ENCODE measurements around the gene RTP1.
A peak's percentile ranks its signal among the peaks of the same experiment; 100 is the strongest.
"Not testable (repeated sequence)": the region's sequence is repeated elsewhere in the genome, so short reads cannot be mapped to it uniquely, and the experiment has no call there.

Gene RTP1, protein sequence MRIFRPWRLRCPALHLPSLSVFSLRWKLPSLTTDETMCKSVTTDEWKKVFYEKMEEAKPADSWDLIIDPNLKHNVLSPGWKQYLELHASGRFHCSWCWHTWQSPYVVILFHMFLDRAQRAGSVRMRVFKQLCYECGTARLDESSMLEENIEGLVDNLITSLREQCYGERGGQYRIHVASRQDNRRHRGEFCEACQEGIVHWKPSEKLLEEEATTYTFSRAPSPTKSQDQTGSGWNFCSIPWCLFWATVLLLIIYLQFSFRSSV

DNA sequence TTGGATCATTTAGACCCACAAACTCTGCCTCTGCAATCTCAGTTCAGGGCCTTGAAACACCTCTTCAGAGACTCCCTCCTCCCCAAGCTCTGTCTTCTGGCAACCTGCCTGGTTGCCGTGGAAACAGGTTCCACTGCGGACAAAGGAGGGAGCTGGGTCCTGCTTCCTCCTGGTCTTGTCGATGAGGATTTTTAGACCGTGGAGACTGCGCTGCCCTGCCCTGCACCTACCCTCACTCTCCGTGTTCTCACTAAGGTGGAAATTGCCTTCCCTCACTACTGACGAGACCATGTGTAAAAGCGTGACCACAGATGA, at the start of gene RTP1:
TSS of gene RTP1 (plus strand) at position 152 of the 315 bp plus-strand sequence. CDS start at position 182, 30 bp downstream.
- no peak for DNase-seq (ENCODE audit: low read depth in 2 of 2)

DNA sequence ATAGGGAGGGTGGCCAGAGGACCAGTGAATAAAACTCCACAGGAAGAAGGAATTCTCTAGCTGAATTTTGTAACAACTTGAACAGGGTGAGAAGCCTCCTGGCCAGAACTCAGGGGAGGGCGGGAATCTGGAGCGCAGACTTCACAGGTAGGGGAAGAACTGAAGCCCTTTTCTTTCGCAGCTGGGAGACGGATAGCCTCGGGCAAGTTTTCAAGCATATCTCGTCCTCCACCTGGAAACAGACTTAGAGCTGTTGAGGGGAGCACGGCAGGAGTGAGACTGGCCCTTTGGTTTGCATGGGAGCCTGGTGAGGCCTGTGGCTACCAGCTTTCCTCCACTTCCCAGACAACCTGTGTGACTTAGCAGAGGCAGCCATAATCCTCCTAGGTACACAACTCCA, 47.1 kb upstream of the RTP1 start:
- DNase-seq (ENCODE audit: low read depth in 2 of 2): no peak

DNA sequence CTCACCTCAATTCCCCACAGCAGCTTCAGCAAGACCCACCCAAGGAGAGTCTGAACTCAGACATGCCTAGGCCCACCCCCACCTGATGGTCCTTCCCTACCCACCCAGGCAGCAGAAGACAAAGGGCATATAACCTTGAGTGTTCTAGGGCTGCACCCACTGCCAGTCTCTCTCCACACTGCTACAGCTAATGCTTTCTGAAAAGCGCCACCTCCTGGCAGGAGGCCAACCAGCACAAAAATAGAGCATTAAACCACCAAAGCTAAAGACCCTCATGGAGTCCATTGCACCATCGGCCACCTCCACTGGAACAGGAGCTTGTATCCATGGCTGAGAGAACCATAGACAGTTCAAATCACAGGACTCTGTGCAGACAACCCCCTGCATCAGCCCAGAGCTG, 46.7 kb upstream of the RTP1 start:
- DNase-seq (ENCODE audit: low read depth in 2 of 2): peak; percentile 51 to 56

DNA sequence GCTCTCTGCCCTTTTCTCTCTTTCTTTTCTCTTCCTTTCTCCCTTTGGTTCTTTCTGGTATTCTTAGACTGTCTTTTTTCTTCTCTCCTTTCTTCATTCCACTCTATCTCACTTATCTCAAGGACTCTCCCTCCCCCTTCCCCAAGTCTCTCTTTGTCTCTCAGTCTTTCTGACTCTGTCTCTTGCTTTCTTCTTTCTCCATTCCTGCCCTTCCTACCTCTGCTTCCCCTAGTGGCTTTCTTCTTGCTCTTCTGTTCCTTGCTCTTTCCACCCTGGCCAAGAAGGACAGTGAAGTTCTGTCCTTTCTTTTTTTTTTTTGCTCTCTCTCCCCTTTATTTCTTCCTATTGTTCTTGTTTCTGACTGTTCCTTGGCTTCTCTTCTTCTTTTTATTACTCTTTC, 35.7 kb upstream of the RTP1 start:
- no peak for DNase-seq (ENCODE audit: low read depth in 2 of 2)

DNA sequence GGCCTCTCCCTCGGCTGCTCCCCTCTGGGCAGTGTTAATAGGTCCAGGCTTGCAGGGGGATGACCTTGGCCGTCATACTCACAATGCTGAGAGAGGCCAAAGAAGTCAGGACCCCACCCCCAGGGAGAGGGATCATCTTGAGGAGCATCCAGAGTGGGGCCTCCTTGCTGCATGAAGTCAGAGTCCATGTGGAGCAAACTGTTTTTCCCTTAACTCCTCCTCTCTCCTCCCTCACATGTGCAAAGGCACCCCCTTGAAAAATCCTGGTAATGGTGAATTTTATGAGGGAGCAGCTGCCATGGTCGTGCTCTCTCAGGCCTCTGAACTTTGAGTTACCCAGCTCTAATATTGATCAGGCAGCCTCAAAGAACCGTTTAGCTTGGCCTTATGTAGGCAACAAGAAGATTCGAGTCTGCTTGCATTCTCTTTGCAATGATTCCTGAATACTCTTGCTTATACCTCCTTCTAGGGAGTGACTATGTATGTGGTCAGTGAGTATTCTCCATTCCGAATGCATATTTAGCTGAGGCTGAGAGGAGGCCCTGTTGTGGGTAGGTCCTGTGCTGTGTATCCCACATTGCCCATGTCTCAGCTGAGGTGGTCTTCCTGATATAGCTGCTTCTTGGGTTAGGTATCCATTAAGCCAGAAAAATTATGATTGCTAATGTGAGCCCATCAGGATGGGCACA, 34.9 kb upstream of the RTP1 start:
- no peak for DNase-seq (ENCODE audit: low read depth in 2 of 2)

DNA sequence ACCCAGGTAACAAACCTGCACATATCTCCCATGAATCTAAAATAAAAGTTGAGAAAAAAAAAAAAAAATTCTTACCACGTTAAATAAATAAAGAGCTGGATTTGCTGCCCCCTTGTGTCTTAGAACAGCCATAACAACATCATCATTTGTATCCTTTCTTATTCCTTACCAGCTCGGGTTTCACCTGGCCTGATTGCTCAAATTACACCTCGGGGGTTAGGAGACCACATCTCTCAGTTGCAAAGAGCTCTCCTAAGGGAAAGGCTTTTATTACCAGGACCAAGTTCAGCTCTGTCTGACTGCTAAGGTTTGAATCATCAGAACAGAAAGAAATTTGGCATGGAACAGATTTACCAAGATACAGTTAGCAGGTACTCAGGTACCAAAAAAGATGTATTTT, 32.1 kb upstream of the RTP1 start:
- DNase-seq (ENCODE audit: low read depth in 2 of 2): peak in 1 of 2 donors; percentile 9

DNA sequence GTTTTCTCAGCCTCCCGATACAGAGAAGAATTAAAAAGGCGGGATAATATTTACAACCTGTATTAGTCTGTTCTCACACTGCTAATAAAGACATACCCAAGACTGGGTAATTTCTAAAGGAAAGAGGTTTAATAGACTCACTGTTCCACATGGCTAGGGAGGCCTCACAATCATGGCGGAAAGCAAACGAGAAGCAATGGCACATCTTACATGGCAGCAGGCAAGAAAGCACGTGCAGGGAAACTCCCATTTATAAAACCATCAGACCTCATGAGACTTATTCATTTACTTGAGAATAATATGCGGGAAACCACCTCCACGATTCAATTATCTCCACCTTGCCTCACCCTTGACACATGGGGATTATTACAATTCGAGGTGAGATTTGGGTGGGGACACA, 30.5 kb upstream of the RTP1 start:
- DNase-seq (ENCODE audit: low read depth in 2 of 2): no peak

DNA sequence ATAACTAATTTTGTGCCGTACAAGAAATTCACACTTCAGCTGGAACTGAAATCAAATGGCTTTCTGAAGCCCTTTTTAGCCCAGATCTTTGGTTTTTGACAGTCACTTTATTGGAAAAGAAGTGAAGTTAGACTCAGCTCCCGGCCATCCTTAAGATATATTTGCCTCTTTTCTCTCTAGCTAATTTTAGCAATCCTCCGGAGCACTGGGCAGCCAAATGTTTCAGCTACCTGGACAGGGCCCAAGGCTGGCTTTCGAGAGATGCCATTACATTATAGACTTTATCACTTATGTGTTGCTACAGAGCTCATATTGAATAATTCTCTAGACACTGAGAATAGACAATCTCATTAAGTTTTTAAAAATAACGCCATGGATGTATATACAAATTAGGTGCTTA, 29.5 kb upstream of the RTP1 start:
- DNase-seq (ENCODE audit: low read depth in 2 of 2): no peak

DNA sequence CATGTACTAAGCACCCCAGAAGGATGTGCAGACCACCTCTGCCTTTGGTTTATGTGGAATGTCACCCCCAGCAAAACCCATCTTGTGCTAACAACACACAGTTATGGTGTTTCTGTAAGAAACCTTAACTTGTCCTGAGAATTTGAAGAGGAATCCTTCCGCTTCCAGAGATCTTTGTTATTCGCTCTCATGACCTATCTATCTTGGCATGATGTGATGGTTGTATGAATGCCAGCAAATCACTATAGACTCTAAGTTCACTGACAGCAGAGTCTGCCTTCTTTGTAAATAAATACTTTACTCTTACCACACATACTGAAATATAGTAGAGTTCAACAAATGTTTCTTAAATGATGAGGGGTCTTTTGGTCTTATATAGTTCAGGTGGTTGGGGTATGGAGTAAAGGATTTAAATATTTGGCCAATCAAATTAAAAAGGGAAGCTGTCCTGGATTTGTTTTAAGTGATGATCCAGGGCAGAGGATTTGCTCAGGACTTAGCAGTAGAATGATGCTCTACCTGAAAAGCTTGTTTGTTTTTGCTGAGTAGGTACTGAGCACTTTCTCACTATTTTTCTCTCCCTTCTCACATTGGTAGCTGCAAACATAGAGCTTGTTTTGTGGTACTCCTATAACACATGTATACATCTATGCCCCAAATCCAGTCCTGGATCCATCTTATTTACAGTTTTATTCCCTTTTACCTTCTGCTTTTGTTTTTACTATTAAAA, 27.9 kb upstream of the RTP1 start:
- no peak for DNase-seq (ENCODE audit: low read depth in 2 of 2)

DNA sequence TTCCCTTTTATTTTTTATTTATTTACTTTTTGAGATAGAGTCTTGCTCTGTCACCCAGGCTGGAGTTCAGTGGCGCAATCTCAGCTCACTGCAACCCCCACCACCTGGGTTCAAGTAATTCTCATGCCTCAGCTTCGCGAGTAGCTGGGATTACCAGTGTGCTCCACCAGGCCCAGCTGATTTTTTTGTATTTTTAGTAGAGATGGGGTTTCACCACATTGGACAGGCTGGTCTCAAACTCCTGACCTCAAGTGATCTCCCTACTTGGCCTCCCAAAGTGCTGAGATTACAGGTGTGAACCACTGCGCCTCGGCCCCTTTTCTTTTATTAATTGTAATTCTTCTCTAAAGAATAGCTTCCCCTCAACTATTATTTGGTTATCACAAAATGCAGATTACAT, 26.4 kb upstream of the RTP1 start:
- not testable (repeated sequence) for DNase-seq (ENCODE audit: low read depth in 2 of 2)

DNA sequence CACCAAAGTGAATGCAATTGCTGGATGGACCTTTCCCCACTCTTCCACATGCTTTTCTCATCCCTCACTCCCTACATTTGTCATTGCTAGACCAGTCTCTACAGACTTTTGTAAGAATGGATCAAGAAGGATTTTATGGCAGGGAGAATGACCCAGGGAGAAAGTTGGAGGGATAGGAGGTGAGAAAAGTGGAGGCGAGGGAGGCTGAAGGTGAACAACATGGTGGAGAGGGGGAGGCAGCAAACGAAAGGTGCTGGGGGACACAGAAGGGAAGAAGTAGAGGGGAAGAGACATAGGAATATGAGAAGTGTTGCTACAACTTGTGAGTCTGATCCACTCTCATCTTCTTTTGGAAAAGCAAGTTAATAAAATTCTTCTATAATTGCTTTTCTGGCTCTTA, 24.4 kb upstream of the RTP1 start:
- DNase-seq (ENCODE audit: low read depth in 2 of 2): no peak

DNA sequence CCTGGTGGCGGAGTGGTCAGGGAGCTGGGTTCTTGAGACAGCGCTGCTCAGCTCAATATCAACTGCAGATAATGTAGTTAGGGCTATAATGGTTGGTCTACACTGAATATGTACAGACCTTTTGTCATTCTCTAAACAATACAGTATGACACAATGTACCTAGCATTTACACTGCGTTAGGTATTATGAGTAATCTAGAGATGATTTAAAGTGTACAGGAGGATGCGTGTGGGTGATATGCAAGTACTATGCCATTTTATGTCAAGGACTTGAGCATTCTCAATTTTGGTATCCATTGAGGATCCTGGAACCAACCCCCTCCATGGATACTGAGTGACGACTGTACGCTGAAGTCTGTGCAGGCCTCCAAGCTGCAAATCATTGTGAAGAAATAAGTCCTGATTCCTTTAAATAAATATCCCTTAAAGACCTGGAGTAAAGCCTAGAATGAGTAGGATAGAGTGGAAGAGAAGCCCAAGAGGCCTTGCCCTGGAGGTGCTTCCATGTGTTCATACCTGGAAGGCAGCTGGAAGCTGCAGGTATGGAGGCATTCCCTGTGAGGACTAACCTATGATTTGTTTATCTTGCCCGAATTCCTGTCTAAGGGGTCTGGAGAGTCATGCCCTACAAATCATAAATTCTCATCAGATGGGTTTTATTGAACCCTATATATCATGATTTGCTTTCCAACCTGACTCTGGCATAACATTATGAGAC, 15.7 kb upstream of the RTP1 start:
- DNase-seq (ENCODE audit: low read depth in 2 of 2): no peak

DNA sequence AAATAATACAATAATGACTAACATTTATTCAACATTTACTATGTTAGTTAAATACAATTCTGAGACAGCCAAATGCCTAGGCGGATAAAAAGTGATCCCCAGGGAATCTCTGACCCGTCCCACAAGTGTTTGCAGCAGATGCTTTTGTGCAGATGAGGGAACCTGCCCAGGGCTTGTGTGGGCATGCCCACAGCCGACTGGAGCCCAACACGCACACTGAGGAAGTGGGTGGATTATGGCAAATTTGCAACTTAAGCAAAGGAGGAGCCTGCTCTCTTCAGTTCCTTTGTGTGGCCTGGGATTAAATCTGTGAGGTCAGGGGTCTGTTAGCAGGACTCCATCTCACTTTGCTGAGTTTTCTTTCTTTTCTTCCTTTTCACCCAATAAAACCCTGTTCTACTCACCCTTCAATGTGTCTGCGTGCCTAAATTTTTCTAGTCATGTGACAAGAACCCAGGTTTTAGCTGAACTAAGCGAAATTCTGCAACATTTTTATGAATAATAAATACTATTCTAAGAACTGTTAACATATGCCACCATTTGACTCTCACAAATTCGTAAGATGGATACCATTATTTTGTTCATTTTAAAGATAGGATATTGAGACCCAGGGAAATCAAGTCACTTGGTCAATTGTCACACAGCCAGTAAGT, 13.9 kb upstream of the RTP1 start:
- DNase-seq (ENCODE audit: low read depth in 2 of 2): no peak

DNA sequence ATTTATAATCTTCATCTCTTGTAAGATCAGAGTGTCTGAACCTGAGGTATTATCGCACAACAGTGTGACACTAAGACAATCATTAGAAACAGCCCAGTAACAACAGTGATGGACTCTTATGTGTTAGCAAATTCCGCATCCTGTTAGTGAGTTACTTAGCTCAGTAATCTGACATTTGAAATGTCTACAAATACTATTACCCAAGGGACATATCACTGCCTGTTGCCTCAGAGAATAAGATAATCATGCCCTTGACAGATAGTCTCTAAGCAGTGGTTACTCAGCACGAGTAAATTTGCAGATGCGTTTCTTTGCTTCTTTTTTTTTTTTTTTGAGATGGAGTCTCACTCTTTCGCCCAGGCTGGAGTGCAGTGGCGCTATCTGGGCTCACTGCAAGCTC, 13.4 kb upstream of the RTP1 start:
- no peak for DNase-seq (ENCODE audit: low read depth in 2 of 2)

DNA sequence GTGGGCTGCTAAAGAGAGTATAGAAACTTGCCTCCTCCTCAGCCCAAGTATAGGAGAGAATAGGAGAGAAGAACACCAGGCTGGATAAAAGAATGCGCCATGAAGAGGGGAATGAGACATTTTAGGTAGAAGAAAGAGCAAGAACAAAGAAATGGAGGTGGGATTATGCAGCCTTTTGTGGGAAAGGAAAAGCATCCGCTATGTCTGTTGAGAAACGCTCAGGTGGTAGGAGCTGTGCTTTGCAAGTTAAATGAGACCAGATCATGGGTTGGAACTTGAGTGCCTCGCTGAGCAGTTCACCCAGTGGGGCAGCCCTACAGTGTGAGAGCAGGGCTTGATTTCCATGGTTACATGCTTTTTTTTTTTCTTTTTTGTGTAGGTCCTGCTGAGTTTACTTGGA, 11.5 kb upstream of the RTP1 start:
- no peak for DNase-seq (ENCODE audit: low read depth in 2 of 2)

DNA sequence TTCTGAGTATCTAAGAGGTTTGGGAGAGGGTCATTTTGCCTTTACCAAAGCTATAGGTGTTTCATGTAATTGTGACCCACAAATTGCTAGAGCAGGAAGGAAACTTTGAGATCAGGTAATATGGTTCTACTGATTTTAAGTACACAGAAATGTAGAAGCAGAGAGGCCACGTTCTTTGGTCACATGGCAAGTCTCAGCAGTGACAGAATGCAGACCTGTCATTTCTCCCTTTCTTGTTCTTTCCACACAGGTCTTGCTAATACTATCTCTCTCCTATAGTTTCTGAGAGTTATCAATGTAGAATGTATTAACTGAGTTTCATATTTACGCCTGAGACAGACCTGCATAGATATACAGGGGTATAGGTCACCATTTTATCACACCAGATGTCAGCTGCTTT, 10.9 kb upstream of the RTP1 start:
- no peak for DNase-seq (ENCODE audit: low read depth in 2 of 2)

DNA sequence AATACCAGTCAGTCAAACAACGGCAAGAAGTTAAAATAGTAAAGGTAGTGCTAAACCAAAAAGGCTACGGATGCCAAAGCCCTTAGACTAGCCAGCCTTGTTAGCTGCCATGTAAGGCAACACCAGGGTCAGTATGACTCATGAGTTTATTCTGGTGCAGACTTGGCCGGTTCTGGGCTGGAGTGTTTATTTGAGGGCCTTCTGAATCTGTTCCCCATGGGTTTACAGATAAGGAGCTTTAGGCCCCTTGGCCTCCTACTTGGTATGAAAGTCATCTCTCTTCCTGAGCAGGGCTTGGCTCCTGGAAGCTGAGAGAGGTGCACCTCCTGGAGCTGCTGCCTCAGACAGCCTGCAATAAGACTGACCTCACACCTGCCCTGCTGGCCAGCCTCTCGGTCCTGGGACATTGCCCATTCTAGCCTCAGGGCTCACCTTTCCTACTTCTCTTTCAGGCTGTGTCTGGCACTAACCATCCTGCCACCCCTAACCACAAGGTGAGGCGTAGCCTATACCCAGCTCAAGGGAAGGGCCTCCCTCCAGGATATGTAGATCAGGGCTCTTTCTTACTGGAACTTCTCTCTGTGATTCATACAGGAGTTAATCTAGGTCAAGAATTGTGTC, 10.4 kb upstream of the RTP1 start:
- DNase-seq (ENCODE audit: low read depth in 2 of 2): no peak

DNA sequence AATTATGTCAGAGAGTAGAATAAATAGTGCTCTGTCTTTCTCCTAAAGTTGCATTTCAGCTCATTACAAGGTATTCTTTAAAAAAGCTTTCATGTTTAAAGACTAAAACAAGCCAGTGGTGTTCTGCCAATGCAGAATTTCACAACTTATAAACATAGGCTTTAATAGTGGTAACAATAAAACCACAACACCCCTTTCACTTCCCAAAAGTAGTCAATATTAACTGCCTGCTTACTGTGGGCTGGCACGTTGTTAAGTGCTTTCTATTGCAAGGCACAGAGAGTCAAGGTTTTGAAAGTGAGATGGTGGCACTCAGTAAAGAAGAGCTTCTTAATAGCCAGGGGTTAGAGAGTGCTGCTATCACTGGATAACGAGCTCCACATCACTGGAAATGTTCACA, 8.4 kb upstream of the RTP1 start:
- DNase-seq (ENCODE audit: low read depth in 2 of 2): no peak

DNA sequence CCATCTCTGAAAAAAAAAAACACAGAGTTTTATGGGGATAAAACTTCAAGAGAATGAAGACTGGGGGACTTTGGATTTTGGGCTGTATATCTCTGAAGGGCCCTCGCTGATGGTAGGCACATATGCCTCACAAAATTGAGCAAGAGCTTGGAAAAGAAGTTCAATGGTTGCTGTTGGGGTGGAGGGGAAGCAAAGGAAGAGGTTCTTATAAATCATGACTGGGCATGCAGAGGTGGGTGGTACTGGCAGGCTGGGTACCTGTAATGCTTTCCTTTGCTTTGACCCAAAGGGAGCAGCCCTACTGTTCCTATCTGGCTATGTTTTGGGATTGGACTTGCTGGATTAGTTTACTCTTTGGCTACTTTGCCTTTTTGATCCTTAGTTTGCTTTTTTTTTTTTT, 6.0 kb upstream of the RTP1 start:
- DNase-seq (ENCODE audit: low read depth in 2 of 2): no peak

DNA sequence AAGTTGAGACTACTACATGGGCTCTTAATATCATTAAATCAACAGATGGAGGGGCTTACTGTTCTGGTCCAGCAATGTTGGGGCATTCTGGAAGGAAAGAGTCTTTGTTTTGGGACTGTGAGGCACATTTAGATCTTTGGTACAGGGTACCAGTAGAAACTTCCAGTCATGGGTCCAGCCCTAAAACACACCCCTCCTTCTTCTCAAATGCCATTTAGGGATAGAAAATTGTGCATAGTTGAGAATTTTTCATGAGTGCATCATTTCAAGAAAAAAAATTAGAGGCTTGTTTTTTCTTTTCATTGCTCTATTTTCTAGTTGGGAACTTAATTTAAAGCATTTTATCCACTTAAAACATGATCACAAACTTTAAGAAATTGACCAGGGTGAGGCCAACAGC, 4.1 kb upstream of the RTP1 start:
- no peak for DNase-seq (ENCODE audit: low read depth in 2 of 2)

DNA sequence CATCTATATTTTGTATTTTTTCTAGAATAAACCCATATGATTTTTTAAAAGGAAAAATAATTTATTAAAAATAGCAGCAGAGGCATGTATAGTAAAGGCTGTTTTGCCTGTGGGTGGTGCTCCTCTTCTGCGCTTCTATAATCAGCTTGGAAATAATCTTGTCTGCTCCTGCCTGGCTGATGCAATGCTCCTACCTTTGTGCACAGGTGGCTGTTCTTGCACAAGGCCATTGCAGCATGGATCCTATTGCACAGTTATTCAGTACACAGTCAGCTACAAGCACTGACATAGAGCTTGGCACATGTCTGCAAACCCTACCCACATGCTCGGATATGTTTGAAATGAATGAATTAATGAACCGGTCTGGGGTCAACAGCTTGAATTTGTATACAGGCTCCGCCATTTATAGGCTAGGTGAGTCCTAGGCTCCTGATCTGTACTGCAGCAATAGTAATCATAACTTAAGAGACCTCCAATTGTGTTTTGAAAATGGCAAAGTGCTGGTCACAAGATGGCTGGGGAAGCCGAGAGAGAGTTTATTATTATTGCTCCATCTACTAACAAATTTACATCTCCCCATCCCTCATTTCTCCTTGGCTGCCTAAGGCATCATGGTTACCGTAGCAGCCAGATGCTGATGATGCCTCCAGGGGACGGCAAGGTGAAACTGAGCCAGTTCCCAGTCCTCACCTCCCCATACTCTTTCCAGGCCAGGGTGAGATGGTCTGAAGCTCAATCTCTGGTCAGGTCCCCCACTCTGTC, 532 bp upstream of the RTP1 start:
- DNase-seq (ENCODE audit: low read depth in 2 of 2): no peak
